GM21423 (cell line): ENCODE results near the gene COQ5.
A peak's percentile ranks its signal among the peaks of the same experiment; 100 is the strongest.

Source experiments
- ATAC-seq: cut with Tn5 transposase; IDR thresholded peaks from one replicate; pipeline ENCODE4 v1.9.1; 2021; ENCODE audit warnings: mild to moderate bottlenecking, moderate library complexity; ENCODE audit not compliant: unreplicated experiment

The COQ5 gene

DNA sequence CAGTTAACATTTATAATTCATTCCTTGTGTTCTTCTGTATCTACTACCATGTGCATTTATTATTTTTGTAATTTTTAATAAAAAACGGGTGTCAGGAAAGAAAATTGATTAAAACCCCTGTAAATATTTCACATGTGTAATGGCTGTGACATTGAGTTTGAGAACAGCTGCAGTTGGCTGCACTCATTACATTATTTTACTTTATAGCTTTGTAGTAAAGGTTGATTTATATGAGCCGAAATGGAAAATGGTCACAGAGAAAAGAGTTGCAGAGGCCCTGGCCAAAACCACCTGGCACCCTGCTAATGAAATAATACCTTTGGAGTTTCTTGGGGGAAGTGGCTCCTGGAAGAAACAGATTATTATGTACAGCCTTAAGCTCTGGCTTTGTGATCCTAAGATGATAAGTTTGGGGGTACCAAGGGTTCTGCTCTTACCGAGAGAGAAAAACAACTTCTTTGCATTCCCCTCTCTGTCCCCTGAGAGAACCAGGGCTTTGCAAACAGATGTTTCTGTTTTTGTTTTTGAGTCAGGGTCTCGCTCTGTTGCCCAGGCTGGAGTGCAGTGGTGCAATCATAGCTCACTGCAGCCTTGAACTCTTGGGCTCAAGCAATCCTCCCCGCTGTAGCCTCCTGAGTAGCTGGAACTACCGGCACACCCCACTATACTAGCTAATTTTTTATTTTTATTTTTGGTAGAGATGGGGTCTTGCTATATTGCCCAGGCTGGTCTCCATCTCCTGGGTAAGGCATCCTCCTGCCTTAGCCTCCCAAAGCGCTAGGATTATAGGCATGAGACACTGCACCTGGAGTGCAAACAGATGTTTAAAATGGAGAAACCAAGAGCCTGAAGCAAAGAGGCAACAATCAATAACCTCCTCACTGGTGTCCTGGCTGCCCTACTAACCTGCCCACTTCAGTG is 42.7 kb downstream of the COQ5 start:
- ATAC-seq, result no peak

DNA sequence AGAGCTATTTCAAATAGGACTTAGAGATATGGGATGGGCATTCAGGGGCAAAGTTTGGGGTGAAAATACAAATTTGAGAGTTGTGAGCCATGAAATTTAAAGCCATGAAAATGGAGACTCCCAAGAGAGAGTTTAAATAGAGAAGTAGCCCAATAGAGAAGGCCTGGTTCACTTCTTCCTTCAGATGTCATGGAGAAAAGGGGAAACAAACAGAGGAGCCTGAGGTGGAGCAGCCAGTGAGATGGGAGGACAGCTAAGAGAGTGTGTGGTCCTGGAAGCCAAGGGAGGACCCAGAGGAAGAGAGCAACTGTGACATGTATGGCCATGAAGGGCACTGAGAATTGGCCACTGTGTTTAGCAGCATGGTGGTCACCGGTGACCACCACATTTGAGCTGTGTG is 45.3 kb downstream of the COQ5 start:
- ATAC-seq, result no peak

- no peak for ATAC-seq
Observed at GRCh38 chr12:120481022-120481767, 47.8 kb downstream of the COQ5 start.

DNA sequence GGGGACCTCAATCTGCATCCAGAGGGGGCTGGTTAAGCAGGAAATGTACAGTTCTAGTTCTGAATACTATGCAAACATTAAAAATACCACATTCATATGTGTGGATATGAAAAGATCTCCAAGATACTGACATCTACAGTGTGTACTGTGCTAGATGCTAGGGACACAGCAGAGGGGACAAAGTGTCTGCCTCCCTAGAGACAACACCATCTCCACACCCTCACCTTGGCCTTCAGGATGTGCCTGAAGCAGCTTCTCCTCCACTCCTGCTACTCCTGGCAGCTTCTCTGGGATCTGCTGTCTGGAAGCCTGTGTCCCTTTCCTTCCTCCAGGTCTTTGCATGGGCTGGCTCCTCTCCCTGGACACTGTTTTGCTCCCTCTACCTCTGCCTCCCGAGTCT is 48.7 kb downstream of the COQ5 start:
- no peak for ATAC-seq

- ATAC-seq, result no peak
Observed at GRCh38 chr12:120479458-120479857, 49.5 kb downstream of the COQ5 start.

DNA sequence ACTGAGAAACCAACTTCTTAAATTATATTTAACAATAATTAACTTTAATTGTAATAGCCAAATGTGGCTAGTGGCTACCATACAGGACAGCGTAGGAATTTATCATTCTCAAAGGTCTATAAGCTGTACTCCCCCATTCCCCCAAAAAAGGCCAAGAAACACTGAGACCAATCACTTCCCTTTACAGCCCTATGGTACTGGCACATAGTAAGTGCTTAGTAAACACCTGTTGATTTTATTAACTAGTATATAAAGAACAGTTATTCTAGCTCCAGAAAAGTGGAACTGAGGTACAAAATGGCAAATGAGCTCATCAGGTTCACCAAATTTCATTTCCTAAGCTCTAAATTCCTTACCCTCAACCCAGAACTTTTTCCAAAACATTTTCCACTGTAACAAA is 53.3 kb downstream of the COQ5 start:
- no peak for ATAC-seq

- ATAC-seq, result no peak
Observed at GRCh38 chr12:120474616-120474960, 54.4 kb downstream of the COQ5 start.

- no peak for ATAC-seq
Observed at GRCh38 chr12:120473807-120474615, 54.9 kb downstream of the COQ5 start.

DNA sequence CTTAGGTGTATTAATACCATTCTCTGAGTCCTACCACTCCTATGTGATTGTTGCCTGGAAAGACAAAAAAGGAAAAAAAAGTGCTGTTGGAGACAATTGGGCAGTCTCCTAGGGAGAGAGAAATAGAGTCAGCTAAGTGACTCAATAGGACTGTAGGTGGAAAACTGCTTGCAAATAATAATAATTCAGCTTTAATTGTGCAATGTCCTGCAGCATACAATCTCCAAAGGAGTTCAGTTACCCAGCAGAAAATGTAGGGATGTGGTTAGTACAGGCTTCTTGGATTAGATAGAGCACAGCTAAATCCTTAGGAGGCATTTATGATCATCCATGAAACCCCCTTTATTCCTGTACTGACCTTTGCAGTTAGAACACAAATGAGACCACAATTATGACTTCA is 56.4 kb downstream of the COQ5 start:
- ATAC-seq, result no peak

- peak; percentile 8 for ATAC-seq
Observed at GRCh38 chr12:120470150-120470784, 58.7 kb downstream of the COQ5 start.

- peak; percentile 82 for ATAC-seq
Observed at GRCh38 chr12:120469450-120470149, 59.4 kb downstream of the COQ5 start, which contains the start of gene SRSF9. TSS of gene SRSF9 (minus strand) at chr12:120469748. CDS start at chr12:120469609, 139 bp downstream.

DNA sequence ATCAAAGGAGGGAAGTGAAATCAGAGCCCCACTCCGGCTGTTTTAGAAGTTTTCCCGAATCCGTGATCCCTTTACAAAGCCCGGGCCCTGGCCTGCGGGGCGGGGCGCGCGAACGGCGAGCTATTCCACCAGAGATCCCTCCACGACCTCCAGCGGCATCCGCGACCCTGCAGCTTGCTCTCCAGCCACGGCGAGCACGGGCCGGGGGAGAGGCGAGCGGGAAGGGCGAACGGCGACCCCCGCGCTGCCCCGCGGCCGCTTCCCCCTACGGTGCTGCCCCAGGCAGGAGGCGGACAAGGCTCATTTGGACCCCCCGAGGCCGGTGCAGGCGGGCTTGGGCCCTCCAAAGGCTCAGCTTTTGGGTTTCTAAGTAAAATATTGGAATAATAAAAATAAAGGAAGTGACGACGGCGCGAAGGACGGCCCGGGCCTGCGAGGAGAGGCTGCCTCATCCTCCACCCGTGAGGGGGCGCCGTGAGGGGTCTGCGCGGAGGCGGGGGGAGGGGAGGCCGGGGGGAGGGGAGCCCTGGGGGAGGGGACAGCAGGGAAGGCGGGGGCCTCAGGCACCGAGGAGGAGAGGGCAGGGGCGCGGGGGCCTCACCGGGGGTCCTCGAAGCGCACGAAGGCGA is 60.0 kb downstream of the COQ5 start:
- peak; percentile 33 for ATAC-seq

DNA sequence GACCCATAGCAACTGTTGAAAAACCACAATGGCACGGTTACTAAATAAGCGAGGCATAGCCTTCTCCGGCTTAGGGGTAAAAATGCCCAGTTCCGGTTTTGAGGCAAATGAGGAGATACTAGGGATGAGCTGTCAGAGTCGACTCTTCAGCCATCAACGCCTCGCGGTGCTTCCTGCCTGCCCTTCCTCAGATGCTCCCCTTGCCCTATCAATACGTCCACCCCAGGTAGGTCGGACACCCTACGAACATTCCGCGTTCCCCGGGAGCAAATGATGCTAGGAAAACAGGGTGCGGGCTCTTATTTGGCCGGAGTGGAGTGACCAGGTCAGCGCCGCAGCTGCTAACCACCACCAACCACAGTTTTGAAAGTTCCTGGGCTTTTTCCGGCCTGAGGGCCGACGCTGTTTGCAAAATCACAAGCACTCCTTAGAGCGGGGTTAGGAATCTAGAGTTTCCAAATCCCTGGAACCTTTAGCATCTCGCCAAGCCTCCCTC is 60.6 kb downstream of the COQ5 start:
- no peak for ATAC-seq

GRCh38 chr12:120467439-120467838 is 61.5 kb downstream of the COQ5 start:
- ATAC-seq, result no peak

DNA sequence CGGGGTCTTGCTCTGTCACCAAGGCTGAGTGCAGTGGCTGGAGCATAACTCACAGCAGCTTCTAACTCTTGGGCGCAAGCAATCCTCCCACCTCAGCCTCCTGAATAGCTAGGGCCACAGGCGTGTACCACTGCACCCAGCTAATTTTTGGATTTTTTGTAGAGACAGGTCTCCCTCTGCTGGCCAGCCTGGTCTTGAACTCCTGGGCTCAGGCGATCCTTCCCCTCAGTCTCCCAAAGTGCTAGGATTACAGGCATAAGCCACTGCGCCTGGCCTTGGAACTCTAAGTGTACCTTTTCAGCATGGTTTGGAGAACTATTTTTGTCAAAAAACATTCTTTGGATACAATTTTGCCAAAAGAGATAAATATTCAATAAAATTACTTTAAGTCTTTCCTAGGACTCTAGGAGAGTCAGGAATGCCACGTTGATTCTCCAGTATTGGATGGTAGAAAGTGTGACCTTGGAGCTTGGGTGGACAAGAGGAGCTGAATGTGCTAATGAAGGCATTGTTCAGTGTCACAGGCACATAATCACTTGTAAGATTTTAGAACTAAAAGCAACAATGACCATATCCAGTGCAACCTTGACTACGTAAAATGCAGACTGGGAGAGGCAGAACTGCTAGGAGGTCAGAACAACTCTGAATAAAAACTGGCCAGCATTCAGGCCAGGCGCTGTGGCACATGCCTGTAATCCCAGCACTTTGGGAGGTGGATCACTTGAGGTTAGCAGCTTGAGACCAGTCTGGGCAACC is 62.2 kb downstream of the COQ5 start:
- no peak for ATAC-seq

- ATAC-seq, result no peak
Observed at GRCh38 chr12:120465756-120466155, 63.2 kb downstream of the COQ5 start.

- ATAC-seq, result no peak
Observed at GRCh38 chr12:120463712-120464111, 65.2 kb downstream of the COQ5 start.

DNA sequence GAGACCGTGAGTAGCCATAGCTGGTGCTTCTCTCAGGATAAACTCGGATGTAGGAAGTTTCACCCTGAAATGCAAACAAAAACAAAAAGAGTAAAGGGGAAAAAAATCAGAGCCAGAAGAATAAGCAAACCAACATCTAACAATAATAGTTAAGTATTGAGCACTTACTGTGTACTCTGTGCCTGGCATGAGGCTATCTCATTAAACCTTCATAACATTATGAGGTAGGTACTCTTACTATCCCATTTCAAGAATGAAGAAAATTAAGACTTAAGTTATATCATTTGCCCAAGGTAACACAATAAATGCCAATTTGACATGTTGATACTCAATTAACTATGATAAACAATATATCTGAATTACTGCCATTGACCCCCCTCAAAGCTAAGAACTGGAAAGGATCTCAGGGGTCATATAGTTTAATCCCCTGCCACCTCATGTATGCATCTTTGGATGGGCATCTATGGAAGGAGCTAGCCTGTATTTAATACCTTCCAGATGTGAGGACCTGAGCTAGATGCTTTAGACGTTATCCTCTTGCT is 66.8 kb downstream of the COQ5 start:
- ATAC-seq, result no peak

- no peak for ATAC-seq
Observed at GRCh38 chr12:120460157-120460556, 68.8 kb downstream of the COQ5 start.
